Ishikawa (cell line): ENCODE data around the gene LY9.
A peak's percentile ranks its signal among the peaks of the same experiment; 100 is the strongest.

Experiments used
- CEBPB ChIP-seq: IDR thresholded peaks from 2 replicates; pipeline ENCODE4 v1.6.1; 2012
- CREB1 ChIP-seq: IDR thresholded peaks from 2 replicates; pipeline ENCODE4 v1.6.1; 2012; ENCODE audit warnings: low read depth
- EGR1 ChIP-seq: IDR thresholded peaks from 2 replicates; pipeline ENCODE4 v1.6.1; 2012
- EP300 ChIP-seq: IDR thresholded peaks from 2 replicates; pipeline ENCODE4 v1.6.1; 2012; ENCODE audit warnings: borderline replicate concordance
- FOXM1 ChIP-seq: IDR thresholded peaks from 2 replicates; pipeline ENCODE4 v1.6.1; 2012; ENCODE audit warnings: low read depth, borderline replicate concordance
- MAX ChIP-seq: IDR thresholded peaks from 2 replicates; pipeline ENCODE4 v1.6.1; 2012
- NFIC ChIP-seq: IDR thresholded peaks from 2 replicates; pipeline ENCODE4 v1.6.1; 2012
- RAD21 ChIP-seq: IDR thresholded peaks from 2 replicates; pipeline ENCODE4 v1.6.1; 2012; ENCODE audit warnings: low read depth
- TAF1 ChIP-seq: IDR thresholded peaks from 2 replicates; pipeline ENCODE4 v1.6.1; 2012; ENCODE audit warnings: low read depth, mild to moderate bottlenecking
- TCF12 ChIP-seq: IDR thresholded peaks from 2 replicates; pipeline ENCODE4 v1.6.1; 2012; ENCODE audit warnings: low read depth
- TEAD4 ChIP-seq: IDR thresholded peaks from 2 replicates; pipeline ENCODE4 v1.6.1; 2012
- YY1 ChIP-seq: IDR thresholded peaks from 2 replicates; pipeline ENCODE4 v1.6.1; 2012; ENCODE audit warnings: low read depth
- ZBTB7A ChIP-seq: IDR thresholded peaks from 2 replicates; pipeline ENCODE4 v1.6.1; 2012; ENCODE audit warnings: low read depth
- TF ChIP-seq, protein P1 (sequence below): IDR thresholded peaks from 2 replicates; pipeline ENCODE4 v1.6.1; 2012
- TF ChIP-seq, protein P2 (sequence below): IDR thresholded peaks from 2 replicates; pipeline ENCODE4 v1.6.1; 2012; ENCODE audit warnings: low read depth, mild to moderate bottlenecking

Gene LY9

GRCh38 chr1:160823296-160823695, 27.3 kb downstream of the LY9 start:
- TF ChIP-seq, protein P1, sequence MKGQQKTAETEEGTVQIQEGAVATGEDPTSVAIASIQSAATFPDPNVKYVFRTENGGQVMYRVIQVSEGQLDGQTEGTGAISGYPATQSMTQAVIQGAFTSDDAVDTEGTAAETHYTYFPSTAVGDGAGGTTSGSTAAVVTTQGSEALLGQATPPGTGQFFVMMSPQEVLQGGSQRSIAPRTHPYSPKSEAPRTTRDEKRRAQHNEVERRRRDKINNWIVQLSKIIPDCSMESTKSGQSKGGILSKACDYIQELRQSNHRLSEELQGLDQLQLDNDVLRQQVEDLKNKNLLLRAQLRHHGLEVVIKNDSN: no peak
- no peak for TF ChIP-seq NFIC
- no peak for TF ChIP-seq CEBPB
- no peak for TF ChIP-seq TAF1
- no peak for TF ChIP-seq YY1
- no peak for TF ChIP-seq MAX
- no peak for TF ChIP-seq FOXM1
- no peak for TF ChIP-seq RAD21
- TF ChIP-seq ZBTB7A: no peak
- no peak for TF ChIP-seq TCF12
- TF ChIP-seq EP300: no peak
- TF ChIP-seq, protein P2, sequence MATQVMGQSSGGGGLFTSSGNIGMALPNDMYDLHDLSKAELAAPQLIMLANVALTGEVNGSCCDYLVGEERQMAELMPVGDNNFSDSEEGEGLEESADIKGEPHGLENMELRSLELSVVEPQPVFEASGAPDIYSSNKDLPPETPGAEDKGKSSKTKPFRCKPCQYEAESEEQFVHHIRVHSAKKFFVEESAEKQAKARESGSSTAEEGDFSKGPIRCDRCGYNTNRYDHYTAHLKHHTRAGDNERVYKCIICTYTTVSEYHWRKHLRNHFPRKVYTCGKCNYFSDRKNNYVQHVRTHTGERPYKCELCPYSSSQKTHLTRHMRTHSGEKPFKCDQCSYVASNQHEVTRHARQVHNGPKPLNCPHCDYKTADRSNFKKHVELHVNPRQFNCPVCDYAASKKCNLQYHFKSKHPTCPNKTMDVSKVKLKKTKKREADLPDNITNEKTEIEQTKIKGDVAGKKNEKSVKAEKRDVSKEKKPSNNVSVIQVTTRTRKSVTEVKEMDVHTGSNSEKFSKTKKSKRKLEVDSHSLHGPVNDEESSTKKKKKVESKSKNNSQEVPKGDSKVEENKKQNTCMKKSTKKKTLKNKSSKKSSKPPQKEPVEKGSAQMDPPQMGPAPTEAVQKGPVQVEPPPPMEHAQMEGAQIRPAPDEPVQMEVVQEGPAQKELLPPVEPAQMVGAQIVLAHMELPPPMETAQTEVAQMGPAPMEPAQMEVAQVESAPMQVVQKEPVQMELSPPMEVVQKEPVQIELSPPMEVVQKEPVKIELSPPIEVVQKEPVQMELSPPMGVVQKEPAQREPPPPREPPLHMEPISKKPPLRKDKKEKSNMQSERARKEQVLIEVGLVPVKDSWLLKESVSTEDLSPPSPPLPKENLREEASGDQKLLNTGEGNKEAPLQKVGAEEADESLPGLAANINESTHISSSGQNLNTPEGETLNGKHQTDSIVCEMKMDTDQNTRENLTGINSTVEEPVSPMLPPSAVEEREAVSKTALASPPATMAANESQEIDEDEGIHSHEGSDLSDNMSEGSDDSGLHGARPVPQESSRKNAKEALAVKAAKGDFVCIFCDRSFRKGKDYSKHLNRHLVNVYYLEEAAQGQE: no peak
- no peak for TF ChIP-seq EGR1
- no peak for TF ChIP-seq TEAD4
- TF ChIP-seq CREB1: no peak

GRCh38 chr1:160826546-160826945, 30.6 kb downstream of the LY9 start:
- TF ChIP-seq MAX: no peak

DNA sequence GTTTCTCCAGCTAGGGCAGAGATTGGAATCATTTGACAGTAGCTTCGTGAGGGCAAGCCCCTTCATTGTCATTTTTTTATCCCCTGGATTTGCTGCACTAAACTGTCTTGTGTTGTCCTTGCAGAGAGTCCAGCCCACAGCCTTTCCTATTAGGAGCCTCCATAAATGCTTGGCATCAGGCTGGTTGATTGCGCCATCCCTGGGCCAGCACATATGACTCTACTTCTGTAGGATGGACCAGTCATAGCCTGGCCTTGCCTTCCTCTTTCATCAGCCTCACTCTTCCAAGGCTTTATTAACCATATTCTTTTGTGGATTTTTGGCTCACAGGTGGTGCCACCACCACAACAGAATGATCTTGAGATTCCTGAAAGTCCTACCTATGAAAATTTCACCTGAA, 31.4 kb downstream of the LY9 start:
- TF ChIP-seq CEBPB (peak; percentile 57), ZBTB7A (no peak), RAD21 (no peak)
- TF ChIP-seq, protein P1: no peak

DNA sequence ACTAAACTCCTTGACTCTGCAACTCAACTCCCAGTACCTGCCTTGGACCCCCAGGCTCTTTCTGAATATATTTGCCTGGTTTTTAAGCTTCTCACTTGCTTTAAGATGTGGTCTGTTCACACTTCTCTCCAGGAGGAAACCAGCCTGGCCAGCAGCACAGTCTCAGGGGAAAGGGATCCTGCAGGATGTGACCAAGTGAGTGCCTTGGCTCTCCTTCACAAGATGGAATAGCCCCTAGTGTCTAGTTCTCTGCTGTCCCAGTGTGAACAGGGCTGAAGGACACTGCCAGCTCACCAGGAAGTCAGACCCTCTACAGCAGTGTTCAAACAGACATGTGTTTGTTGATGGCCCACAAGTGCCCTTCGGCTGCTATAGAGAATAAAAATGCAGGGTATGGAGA, 33.8 kb downstream of the LY9 start:
- TF ChIP-seq NFIC (no peak), TEAD4 (no peak), EGR1 (no peak), YY1 (no peak), CREB1 (no peak), TCF12 (no peak), CEBPB (no peak), FOXM1 (no peak)
- TF ChIP-seq, protein P2: no peak
- TF ChIP-seq, protein P1: no peak

DNA sequence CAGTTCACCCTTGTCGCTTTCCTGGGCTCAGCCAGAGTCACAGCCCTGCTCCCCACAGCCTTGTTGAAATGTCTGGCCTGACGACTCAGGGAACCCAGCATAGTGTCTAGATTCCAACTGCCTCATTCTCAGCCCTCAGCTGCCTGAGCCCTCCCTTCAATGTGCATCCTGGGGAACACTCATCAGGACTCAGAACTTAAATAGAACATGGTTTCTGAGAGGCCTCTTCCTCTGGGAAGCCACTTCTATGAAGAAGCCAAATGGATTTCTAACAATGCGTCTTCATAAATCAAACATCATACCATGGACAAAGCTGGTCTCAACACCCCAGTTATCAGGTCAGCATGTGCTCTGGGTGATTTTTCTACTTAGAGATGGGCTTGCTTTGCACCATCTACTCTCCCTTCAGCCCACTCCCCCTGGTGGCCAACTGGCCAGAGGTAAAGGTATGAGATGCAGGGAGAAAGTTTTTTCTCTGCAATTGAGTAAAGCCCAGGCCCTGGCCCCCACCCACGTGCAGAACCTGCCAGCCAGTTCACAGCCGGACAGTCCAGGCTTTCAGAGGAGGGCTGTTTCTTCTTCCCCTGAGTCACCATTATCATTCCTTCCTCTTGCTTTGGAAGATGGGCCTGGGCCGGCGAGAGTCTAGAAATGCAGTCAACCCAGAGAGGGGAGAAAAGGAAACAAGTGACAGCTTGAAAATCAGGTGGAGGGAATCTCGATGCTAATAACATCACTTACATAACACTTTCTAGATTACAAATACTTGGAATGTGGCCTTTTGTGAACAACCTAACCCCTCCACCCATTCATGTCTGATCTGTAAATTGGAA, 34.6 kb downstream of the LY9 start:
- TF ChIP-seq MAX: no peak
- TF ChIP-seq FOXM1: no peak
- TF ChIP-seq RAD21: peak; percentile 47
- no peak for TF ChIP-seq CEBPB
- TF ChIP-seq, protein P1: no peak
- TF ChIP-seq YY1: no peak
- TF ChIP-seq NFIC: no peak
- TF ChIP-seq ZBTB7A: no peak
- no peak for TF ChIP-seq CREB1
